ENCODE data around the gene SLC29A4. TPM values are rescaled to one million over a fixed set of nuclear protein-coding genes. Genes with fewer than 3 reads are reported as not detected.
"Not testable (repeated sequence)": the region's sequence is repeated elsewhere in the genome, so short reads cannot be mapped to it uniquely, and the experiment has no call there.

SLC29A4 gene
- total RNA-seq, 1 donor from 2014 or later: 7.9 TPM

DNA sequence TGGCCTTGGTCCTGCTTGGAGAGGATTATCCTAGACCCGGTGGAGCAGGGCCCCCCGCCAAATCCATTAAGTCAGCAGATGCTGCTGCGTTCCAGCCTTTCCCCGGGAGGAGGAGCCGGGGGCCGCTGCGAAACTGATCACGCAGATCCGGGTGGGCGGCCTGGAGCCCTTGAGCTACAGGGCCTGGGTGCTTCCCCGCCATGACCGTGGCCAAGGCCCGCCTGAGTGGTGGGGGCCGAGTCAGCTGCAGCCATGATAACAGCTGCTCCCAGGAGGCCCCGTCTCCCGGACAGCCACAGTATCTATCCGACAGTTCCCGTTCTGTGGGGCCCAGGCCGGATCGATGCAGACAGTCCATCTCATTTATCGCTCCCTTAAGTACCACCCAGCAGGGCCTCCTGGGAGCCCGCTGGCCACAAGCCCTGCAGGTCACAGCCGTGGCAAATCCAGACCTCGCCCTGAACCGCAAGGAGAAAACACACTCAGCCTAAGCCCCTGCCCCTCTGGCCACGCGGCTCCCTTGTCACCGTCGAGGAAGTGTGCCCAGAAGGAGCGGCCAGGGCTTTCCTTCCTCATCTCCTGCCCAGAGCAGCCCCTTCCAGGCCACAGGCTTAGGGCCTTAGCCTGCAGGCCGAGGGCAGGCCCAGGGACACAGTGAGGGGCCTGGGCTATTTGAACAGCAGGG is 34.4 kb upstream of the SLC29A4 start:
- TF ChIP-seq, protein P1, sequence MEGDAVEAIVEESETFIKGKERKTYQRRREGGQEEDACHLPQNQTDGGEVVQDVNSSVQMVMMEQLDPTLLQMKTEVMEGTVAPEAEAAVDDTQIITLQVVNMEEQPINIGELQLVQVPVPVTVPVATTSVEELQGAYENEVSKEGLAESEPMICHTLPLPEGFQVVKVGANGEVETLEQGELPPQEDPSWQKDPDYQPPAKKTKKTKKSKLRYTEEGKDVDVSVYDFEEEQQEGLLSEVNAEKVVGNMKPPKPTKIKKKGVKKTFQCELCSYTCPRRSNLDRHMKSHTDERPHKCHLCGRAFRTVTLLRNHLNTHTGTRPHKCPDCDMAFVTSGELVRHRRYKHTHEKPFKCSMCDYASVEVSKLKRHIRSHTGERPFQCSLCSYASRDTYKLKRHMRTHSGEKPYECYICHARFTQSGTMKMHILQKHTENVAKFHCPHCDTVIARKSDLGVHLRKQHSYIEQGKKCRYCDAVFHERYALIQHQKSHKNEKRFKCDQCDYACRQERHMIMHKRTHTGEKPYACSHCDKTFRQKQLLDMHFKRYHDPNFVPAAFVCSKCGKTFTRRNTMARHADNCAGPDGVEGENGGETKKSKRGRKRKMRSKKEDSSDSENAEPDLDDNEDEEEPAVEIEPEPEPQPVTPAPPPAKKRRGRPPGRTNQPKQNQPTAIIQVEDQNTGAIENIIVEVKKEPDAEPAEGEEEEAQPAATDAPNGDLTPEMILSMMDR (IDR thresholded peaks at IDR 0.05): no peak
- Mint-ChIP-seq H3K4me3 (ENCODE audit: unreplicated experiment) (no peak overlapping the region), H3K4me1 (ENCODE audit: unreplicated experiment) (no peaks in the 10 kb centered on the region), H3K27me3 (ENCODE audit: unreplicated experiment) (no peaks in the 10 kb centered on the region), H3K36me3 (ENCODE audit: unreplicated experiment) (no peaks in the 10 kb centered on the region), H3K27ac (ENCODE audit: unreplicated experiment) (no peak overlapping the region), H3K9me3 (ENCODE audit: unreplicated experiment) (no peaks in the 10 kb centered on the region)
- no peak for DNase-seq (ENCODE audit: extremely low spot score, unreplicated experiment)

DNA sequence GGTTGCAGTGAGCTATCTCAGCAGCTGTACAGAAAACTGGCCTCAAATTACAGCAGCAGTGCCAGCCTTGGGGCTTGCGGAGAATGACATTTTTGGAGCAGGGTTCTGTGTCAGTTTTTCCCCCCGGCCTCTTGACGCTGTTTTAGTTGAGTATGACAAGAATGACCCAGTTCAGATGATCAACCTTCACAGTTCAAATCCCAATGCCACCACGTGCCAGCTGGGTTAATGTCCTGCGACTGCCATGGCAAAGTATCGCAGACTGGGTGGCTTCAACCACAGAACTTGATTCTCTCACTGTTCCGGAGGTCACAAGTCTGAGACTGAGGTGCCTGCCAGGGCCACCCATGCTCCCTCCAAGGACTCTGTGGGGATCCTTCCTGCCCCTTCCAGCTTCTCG is 32.0 kb upstream of the SLC29A4 start:
- H3K4me1 Mint-ChIP-seq (ENCODE audit: unreplicated experiment); H3K27me3 Mint-ChIP-seq (ENCODE audit: unreplicated experiment); H3K9me3 Mint-ChIP-seq (ENCODE audit: unreplicated experiment); H3K4me3 Mint-ChIP-seq (ENCODE audit: unreplicated experiment); H3K36me3 Mint-ChIP-seq (ENCODE audit: unreplicated experiment); DNase-seq (ENCODE audit: extremely low spot score, unreplicated experiment); H3K27ac Mint-ChIP-seq (ENCODE audit: unreplicated experiment): not testable (repeated sequence)

DNA sequence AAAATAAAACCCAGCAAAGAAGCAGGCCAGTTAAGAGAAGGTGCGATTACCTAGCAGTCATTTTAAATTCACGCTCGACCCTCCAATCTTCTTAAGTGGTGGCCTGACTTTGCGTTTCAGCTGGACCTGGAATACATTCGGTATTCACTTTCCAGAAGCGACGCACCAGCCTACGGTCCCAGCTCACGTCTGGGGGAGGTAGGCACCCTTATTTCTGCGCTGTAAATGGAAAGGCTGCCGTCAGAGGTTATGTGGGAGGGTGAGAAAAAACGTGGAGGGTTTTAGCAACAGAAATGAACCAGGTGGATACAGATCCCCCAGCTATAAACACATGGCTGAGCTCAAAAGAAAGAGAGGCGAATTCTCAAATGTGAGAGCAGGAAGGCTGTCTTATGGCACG is 29.2 kb upstream of the SLC29A4 start:
- H3K36me3 Mint-ChIP-seq (ENCODE audit: unreplicated experiment); H3K9me3 Mint-ChIP-seq (ENCODE audit: unreplicated experiment); H3K4me1 Mint-ChIP-seq (ENCODE audit: unreplicated experiment); H3K27me3 Mint-ChIP-seq (ENCODE audit: unreplicated experiment); H3K27ac Mint-ChIP-seq (ENCODE audit: unreplicated experiment); DNase-seq (ENCODE audit: extremely low spot score, unreplicated experiment); H3K4me3 Mint-ChIP-seq (ENCODE audit: unreplicated experiment): not testable (repeated sequence)

DNA sequence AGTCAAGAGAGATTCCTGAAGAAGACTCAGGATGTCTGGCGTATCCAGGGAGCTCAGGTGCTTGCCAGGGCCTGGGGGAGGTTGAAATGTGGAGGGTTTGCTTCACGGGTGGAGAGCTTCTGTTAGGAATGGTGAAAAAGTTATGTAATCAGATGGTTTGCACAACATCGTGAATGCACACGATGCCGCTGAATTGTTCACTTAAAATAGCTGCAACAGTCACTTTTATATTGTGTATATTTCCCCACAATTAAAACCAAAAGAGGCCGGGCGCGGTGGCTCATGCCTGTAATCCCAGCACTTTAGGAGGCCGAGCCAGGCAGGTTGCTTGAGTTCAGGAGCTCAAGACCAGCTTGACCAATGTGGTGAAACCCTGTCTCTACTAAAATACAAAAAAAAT is 28.4 kb upstream of the SLC29A4 start:
- not testable (repeated sequence) for DNase-seq (ENCODE audit: extremely low spot score, unreplicated experiment); H3K9me3 Mint-ChIP-seq (ENCODE audit: unreplicated experiment); H3K36me3 Mint-ChIP-seq (ENCODE audit: unreplicated experiment); H3K4me1 Mint-ChIP-seq (ENCODE audit: unreplicated experiment); H3K4me3 Mint-ChIP-seq (ENCODE audit: unreplicated experiment); H3K27ac Mint-ChIP-seq (ENCODE audit: unreplicated experiment); H3K27me3 Mint-ChIP-seq (ENCODE audit: unreplicated experiment)

DNA sequence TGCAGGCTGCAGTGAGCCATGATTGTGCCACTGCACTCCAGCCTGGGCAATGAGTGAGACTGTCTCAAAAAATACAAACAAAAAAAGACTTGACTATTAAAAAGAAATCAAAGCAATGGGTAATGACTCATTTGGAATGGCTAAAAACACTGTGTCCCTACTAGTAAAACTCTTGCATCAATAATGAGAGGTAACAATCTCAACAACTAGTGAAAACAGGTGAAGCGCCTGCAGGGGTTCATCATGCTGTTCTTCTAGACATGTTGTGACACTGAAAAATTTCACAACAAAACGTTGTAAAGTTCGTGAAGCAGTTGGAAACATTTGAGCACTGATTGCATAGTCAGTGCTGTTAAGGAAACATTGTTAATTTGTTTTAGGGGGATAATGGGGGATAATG is 26.9 kb upstream of the SLC29A4 start:
- DNase-seq (ENCODE audit: extremely low spot score, unreplicated experiment): no peak
- Mint-ChIP-seq H3K4me1 (ENCODE audit: unreplicated experiment) (no peaks in the 10 kb centered on the region), H3K36me3 (ENCODE audit: unreplicated experiment) (no peaks in the 10 kb centered on the region), H3K4me3 (ENCODE audit: unreplicated experiment) (no peak overlapping the region), H3K27me3 (ENCODE audit: unreplicated experiment) (peaks cover 10% of the 10 kb centered on the region), H3K9me3 (ENCODE audit: unreplicated experiment) (no peaks in the 10 kb centered on the region), H3K27ac (ENCODE audit: unreplicated experiment) (no peak overlapping the region)
- TF ChIP-seq, protein P1 (IDR thresholded peaks at IDR 0.05): no peak

DNA sequence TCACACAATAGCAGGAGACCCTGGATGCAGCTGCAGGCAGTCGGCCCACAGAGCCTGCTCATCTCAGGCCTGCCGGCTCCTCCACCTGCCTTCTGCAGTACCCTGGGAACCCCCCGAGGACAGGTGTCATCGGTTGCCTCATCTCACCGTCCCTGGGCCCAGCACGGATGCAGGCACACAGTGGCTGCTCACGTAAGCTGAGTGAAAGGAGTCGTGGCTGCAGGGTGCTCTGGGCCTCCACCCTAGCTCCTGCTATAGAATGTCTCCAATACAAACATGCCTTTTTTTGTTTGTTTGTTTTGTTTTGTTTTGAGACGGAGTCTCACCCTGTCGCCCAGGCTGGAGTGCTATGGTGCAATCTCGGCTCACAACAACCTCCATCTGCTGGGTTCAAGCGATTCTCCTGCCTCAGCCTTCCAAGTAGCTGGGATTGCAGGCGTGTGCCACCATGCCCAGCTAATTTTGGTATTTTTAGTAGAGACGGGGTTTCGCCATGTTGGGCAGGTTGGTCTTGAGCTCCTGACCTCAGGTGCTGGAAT is 22.1 kb upstream of the SLC29A4 start:
- not testable (repeated sequence) for H3K9me3 Mint-ChIP-seq (ENCODE audit: unreplicated experiment); DNase-seq (ENCODE audit: extremely low spot score, unreplicated experiment); H3K4me1 Mint-ChIP-seq (ENCODE audit: unreplicated experiment); H3K27ac Mint-ChIP-seq (ENCODE audit: unreplicated experiment); H3K4me3 Mint-ChIP-seq (ENCODE audit: unreplicated experiment); H3K27me3 Mint-ChIP-seq (ENCODE audit: unreplicated experiment); H3K36me3 Mint-ChIP-seq (ENCODE audit: unreplicated experiment)

DNA sequence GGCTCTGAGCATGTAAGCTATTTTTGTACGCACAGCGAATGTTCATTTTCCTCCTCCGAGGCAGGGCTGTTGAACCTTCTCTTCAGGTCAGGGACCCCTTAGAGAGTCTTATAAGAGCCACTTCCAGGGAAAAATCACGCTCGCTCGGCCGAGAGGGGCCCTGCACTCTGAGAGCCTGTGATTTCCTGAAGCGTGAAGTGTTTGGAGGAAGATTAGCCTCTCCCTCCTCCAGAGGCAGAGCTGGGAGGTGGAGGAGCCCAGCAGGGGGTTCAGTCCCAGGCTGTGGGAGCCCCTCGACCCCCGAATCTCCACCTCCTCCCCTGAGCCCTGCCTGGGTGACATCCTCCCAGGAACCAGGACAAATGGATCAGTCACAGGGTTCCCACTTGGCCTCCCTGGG is 19.7 kb upstream of the SLC29A4 start:
- H3K27ac Mint-ChIP-seq (ENCODE audit: unreplicated experiment); H3K4me1 Mint-ChIP-seq (ENCODE audit: unreplicated experiment); H3K36me3 Mint-ChIP-seq (ENCODE audit: unreplicated experiment): not testable (repeated sequence)

More for the DNA sequence above, 19.7 kb upstream of the SLC29A4 start:
- not testable (repeated sequence) for DNase-seq (ENCODE audit: extremely low spot score, unreplicated experiment); H3K27me3 Mint-ChIP-seq (ENCODE audit: unreplicated experiment); H3K9me3 Mint-ChIP-seq (ENCODE audit: unreplicated experiment); H3K4me3 Mint-ChIP-seq (ENCODE audit: unreplicated experiment)
